Natural killer cell (primary cell): ENCODE data around the gene RNASEH2C. TPM values are rescaled to one million over a fixed set of nuclear protein-coding genes. Genes with fewer than 3 reads are reported as not detected.
"Not testable (repeated sequence)": the region's sequence is repeated elsewhere in the genome, so short reads cannot be mapped to it uniquely, and the experiment has no call there.

ENCODE experiments used
- ATAC-seq, 3 donors: fragments of 150-1000 bp in 2 of 3; fragments of 200-7000 bp in 1 of 3; cut with Tn5 transposase; 1 replicate in 1 of 3; 2 replicates in 2 of 3; pipeline ENCODE4 v1.10.0; 2021; ENCODE audit warnings: mild to moderate bottlenecking in 2 of 3, moderate library complexity in 2 of 3
- DNase-seq, 2 donors: peaks; one replicate each; pipeline versions ENCODE4 v3.0.0 to v3.0.0-alpha.2; 2013 to 2021; ENCODE audit warnings: mixed read lengths in 1 of 2
- H3K27ac ChIP-seq: one replicate; pipeline ENCODE4 v1.5.1; 2013; ENCODE audit warnings: mild to moderate bottlenecking, low read length
- H3K27me3 ChIP-seq: one replicate; pipeline ENCODE4 v1.6.1; 2013; ENCODE audit warnings: low read length; ENCODE audit not compliant: control insufficient read depth, insufficient read depth
- H3K36me3 ChIP-seq: one replicate; pipeline ENCODE4 v1.6.1; 2013; ENCODE audit warnings: low read length; ENCODE audit not compliant: control insufficient read depth, insufficient read depth
- H3K4me1 ChIP-seq: one replicate; pipeline ENCODE4 v1.6.1; 2013; ENCODE audit warnings: low read length; ENCODE audit not compliant: control insufficient read depth, insufficient read depth
- H3K4me3 ChIP-seq: one replicate; pipeline ENCODE4 v1.5.1; 2013; ENCODE audit warnings: low read length
- H3K9me3 ChIP-seq: one replicate; pipeline ENCODE4 v1.6.1; 2013; ENCODE audit warnings: low read length; ENCODE audit not compliant: control insufficient read depth, insufficient read depth
- H3K27ac Mint-ChIP-seq, 2 donors: one replicate each; pipeline ENCODE4 v1.8.0; 2022; ENCODE audit warnings: mild to moderate bottlenecking in 2 of 2, mixed read lengths in 2 of 2, moderate library complexity in 1 of 2
- H3K27me3 Mint-ChIP-seq, 2 donors: one replicate each; pipeline ENCODE4 v1.8.0; 2022; ENCODE audit warnings: low read depth in 2 of 2, mixed read lengths in 2 of 2
- H3K36me3 Mint-ChIP-seq: one replicate; pipeline ENCODE4 v1.8.0; 2022; ENCODE audit warnings: mixed read lengths
- H3K4me1 Mint-ChIP-seq, 2 donors: one replicate each; pipeline ENCODE4 v1.8.0; 2022; ENCODE audit warnings: mixed read lengths in 2 of 2
- H3K4me3 Mint-ChIP-seq: one replicate; pipeline ENCODE4 v1.8.0; 2022; ENCODE audit warnings: mild to moderate bottlenecking, moderate library complexity, mixed read lengths
- H3K9me3 Mint-ChIP-seq, 2 donors: one replicate each; pipeline ENCODE4 v1.8.0; 2022; ENCODE audit warnings: mixed read lengths in 2 of 2
- CTCF ChIP-seq: fragments of 200-600 bp; IDR thresholded peaks from one replicate; pipeline ENCODE4 v1.8.0; 2022; ENCODE audit warnings: antibody characterized with exemption
- WGBS: methylation state at CpG from one replicate; pipeline ENCODE4 v1.1.7; 2013; ENCODE audit warnings: missing lambda C conversion rate; ENCODE audit not compliant: insufficient coverage; 5-methylcytosine and 5-hydroxymethylcytosine counted together
- intact Hi-C: fragments of 100-400 bp; cut with micrococcal nuclease; formaldehyde crosslinking; loops from one replicate; pipeline ENCODE4 v1.14.2; 2022
- total RNA-seq, 4 donors: library from RNA; stranded (reverse); fragments of 120-200 nt in 1 of 4; gene quantifications; one replicate each; pipeline versions ENCODE4 v1.2.3 to v1.2.4, GENCODE V29; 2013 to 2022

The RNASEH2C gene
- total RNA-seq, 3 donors from 2014 or later (not counting 1 experiment from before 2014, with no cell fraction given) = 34.6 to 45.6 (median 38.5) TPM

GRCh38 chr11:65695459-65696241 lies 24.9 kb downstream of the RNASEH2C start:
- TF ChIP-seq CTCF = no peak
- Histone ChIP-seq H3K36me3 (no peaks in the 10 kb centered on the region), H3K4me3 (no peak overlapping the region), H3K27me3 (no peaks in the 10 kb centered on the region), H3K9me3 (no peaks in the 10 kb centered on the region), H3K27ac (peak overlapping the region; percentile 58), H3K4me1 (peaks cover 19% of the 10 kb centered on the region)
- no peak for DNase-seq
- peak overlapping the region; percentile 13 for H3K4me3 Mint-ChIP-seq
- peaks cover 17 to 22% of the 10 kb centered on the region in 2 donors for H3K4me1 Mint-ChIP-seq
- H3K36me3 Mint-ChIP-seq = no peaks in the 10 kb centered on the region
- peak overlapping the region; percentile 60 to 84 for H3K27ac Mint-ChIP-seq
- no peaks in the 10 kb centered on the region for H3K27me3 Mint-ChIP-seq
- intact Hi-C loops = no loop called here
- peak in 1 of 3 donors; percentile 30 for ATAC-seq
- 88% methylated on average over 12 of the region's 12 CpGs for WGBS
- H3K9me3 Mint-ChIP-seq = no peaks in the 10 kb centered on the region

DNA sequence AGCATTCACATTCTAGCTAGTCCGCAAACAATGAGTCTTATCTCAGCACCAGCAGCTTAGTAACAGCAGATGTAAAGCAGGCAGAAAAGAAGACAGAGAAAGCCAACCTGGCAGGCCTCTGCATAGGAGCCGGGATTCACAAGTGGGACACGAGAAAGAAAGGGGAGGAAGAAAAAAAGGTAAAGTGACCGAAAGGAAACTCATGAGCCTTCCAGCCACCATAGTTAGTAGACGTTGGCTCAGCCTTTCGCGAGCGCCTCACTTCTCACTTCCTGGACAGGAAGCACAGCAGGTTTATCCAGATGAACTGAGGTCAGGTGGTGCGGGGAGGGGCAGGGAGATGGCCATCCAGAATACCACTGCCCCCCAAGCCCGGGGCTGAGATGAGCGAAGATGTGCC lies 28.2 kb downstream of the RNASEH2C start:
- Mint-ChIP-seq H3K4me1 (peaks cover 17 to 22% of the 10 kb centered on the region in 2 donors), H3K27me3 (no peaks in the 10 kb centered on the region), H3K36me3 (no peaks in the 10 kb centered on the region), H3K9me3 (no peaks in the 10 kb centered on the region), H3K4me3 (no peak overlapping the region), H3K27ac (no peak overlapping the region)
- TF ChIP-seq CTCF = no peak
- Histone ChIP-seq H3K27ac (no peak overlapping the region), H3K4me1 (peaks cover 19% of the 10 kb centered on the region), H3K9me3 (no peaks in the 10 kb centered on the region), H3K27me3 (no peaks in the 10 kb centered on the region), H3K36me3 (no peaks in the 10 kb centered on the region), H3K4me3 (no peak overlapping the region)
- 83% methylated on average over 10 of the region's 11 CpGs for WGBS
- intact Hi-C loops = no loop called here
- DNase-seq (no peak), ATAC-seq (no peak)

- 98% methylated on average over 8 of the region's 8 CpGs for WGBS
- H3K4me3 Mint-ChIP-seq, H3K4me3 ChIP-seq, ATAC-seq, H3K9me3 ChIP-seq, H3K36me3 Mint-ChIP-seq, H3K27ac Mint-ChIP-seq, intact Hi-C loops, H3K27me3 ChIP-seq, H3K9me3 Mint-ChIP-seq, DNase-seq, H3K27me3 Mint-ChIP-seq, H3K27ac ChIP-seq, H3K36me3 ChIP-seq: not testable (repeated sequence)
- peaks cover 17 to 22% of the 10 kb centered on the region in 2 donors for H3K4me1 Mint-ChIP-seq
- peaks cover 19% of the 10 kb centered on the region for H3K4me1 ChIP-seq
Observed at GRCh38 chr11:65691847-65692246, 28.8 kb downstream of the RNASEH2C start.

DNA sequence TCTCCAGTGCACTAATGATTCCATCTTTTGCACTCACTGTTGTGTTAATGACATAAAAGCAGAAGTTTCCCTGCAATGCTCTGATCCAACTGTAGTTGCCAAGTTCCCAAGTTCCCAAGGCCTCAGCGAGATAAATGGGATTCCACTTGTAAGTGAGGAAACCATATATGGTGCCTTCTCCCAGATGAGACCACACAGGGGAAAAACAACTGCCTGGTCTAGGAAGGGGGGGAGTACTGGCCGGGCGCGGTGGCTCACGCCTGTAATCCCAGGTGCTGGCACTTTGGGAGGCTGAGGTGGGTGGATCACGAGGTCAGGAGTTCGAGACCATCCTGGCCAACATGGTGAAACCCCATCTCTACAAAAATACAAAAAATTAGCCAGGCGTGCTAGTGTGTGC lies 34.6 kb downstream of the RNASEH2C start:
- H3K36me3 ChIP-seq = no peaks in the 10 kb centered on the region
- TF ChIP-seq CTCF = no peak
- no peaks in the 10 kb centered on the region for H3K4me1 ChIP-seq
- no peaks in the 10 kb centered on the region for H3K27me3 ChIP-seq
- intact Hi-C loops = no loop called here
- no peak overlapping the region for H3K27ac ChIP-seq
- H3K27ac Mint-ChIP-seq = no peak overlapping the region
- no peaks in the 10 kb centered on the region for H3K36me3 Mint-ChIP-seq
- no peak for ATAC-seq
- H3K27me3 Mint-ChIP-seq = no peaks in the 10 kb centered on the region
- DNase-seq = no peak
- H3K4me1 Mint-ChIP-seq = no peaks in the 10 kb centered on the region
- no peaks in the 10 kb centered on the region for H3K9me3 Mint-ChIP-seq
- H3K9me3 ChIP-seq = no peaks in the 10 kb centered on the region
- no peak overlapping the region for H3K4me3 Mint-ChIP-seq
- 94% methylated on average over 7 of the region's 8 CpGs for WGBS
- no peak overlapping the region for H3K4me3 ChIP-seq

DNA sequence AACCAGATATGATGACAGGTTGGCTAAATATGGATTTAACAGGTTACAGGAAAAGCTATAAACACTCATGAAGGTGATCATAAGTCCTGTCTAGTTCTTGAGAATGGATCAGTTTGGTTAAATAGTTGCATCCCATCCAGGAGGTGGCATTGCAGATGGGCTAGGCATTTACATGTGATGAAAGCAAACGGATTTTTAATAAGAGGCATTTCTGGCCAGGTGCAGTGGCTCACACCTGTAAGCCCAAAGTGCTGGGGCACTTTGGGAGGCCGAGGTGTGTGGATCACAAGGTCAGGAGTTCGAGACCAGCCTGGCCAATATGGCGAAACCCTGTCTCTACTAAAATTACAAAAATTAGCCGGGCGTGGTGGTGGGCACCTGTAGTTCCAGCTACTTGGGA lies 37.1 kb downstream of the RNASEH2C start:
- H3K4me1 Mint-ChIP-seq, H3K9me3 ChIP-seq, H3K4me3 Mint-ChIP-seq, H3K27ac ChIP-seq, H3K36me3 ChIP-seq, intact Hi-C loops, H3K27me3 ChIP-seq, H3K27ac Mint-ChIP-seq, H3K36me3 Mint-ChIP-seq, H3K4me1 ChIP-seq, H3K4me3 ChIP-seq, DNase-seq, ATAC-seq, H3K27me3 Mint-ChIP-seq, H3K9me3 Mint-ChIP-seq: not testable (repeated sequence)
- WGBS = 82% methylated on average over 6 of the region's 6 CpGs
